PC-9 (cell line): Measurements from ENCODE around the gene FYN.

Source experiments
- CTCF ChIP-seq: fragments of 200-600 bp; sonication (generic); conservative IDR thresholded peaks from 2 replicates; pipeline ENCODE4 v1.6.1; 2017; ENCODE audit warnings: mixed run types, antibody characterized with exemption, mild to moderate bottlenecking, moderate library complexity
- EZH2 ChIP-seq: fragments of 200-600 bp; sonication (generic); IDR thresholded peaks from 2 replicates; pipeline ENCODE4 v1.8.0; 2017; ENCODE audit warnings: antibody characterized with exemption, low read depth

DNA sequence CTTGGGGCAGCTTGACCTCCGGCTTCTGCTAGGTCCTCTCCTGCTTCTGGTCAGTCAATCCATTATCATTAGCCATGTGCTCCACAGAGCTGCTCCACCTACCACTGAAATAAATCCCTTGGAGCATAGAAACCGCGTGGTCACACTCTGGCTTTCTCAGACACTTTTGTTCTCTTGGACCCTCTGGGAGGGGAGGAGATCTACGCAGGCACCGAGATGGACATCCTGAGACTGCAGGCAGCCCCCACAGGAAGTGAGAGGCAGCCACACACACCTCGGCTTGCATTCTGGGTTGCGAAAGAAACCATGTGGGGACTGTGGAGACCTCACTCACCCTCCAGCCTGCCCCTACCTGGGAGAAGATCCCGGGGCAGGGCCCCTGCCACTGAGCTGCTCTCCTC lies 79.5 kb downstream of the FYN start:
- TF ChIP-seq CTCF (no peak), EZH2 (no peak)
